Endodermal cell (in vitro differentiated cells): ENCODE results near the gene PAX5. TPM values are rescaled to one million over a fixed set of nuclear protein-coding genes. Genes with fewer than 3 reads are reported as not detected.
A peak's percentile ranks its signal among the peaks of the same experiment; 100 is the strongest.

ENCODE experiments used
- DNase-seq: peaks from one replicate; pipeline ENCODE4 v3.0.0-alpha.2; 2017
- H3K27ac ChIP-seq: 2 replicates; pipeline ENCODE4 v1.5.1; 2013; ENCODE audit warnings: mild to moderate bottlenecking, low read depth, low read length, moderate library complexity
- H3K27me3 ChIP-seq: 2 replicates; pipeline ENCODE4 v1.6.1; 2013; ENCODE audit warnings: mild to moderate bottlenecking, low read length, moderate library complexity; ENCODE audit not compliant: insufficient read depth, control insufficient read depth, poor library complexity, severe bottlenecking
- H3K36me3 ChIP-seq: 2 replicates; pipeline ENCODE4 v1.7.0; 2013; ENCODE audit warnings: mild to moderate bottlenecking, low read length, moderate library complexity; ENCODE audit not compliant: control insufficient read depth, insufficient read depth
- H3K4me1 ChIP-seq: one replicate; pipeline ENCODE4 v1.7.0; 2013; ENCODE audit warnings: low read length; ENCODE audit not compliant: control insufficient read depth, insufficient read depth
- H3K4me3 ChIP-seq: 2 replicates; pipeline ENCODE4 v1.5.1; 2013; ENCODE audit warnings: mild to moderate bottlenecking, low read length, moderate library complexity
- H3K9ac ChIP-seq: 2 replicates; pipeline ENCODE4 v1.6.1; 2013; ENCODE audit warnings: mild to moderate bottlenecking, low read length, moderate library complexity; ENCODE audit not compliant: poor library complexity, severe bottlenecking; ENCODE audit errors: extremely low read depth
- H3K9me3 ChIP-seq: 2 replicates; pipeline ENCODE4 v1.6.1; 2013; ENCODE audit warnings: mild to moderate bottlenecking, low read length, moderate library complexity; ENCODE audit not compliant: control insufficient read depth
- H3K27ac Mint-ChIP-seq: 2 replicates; pipeline ENCODE4 v1.8.0; 2020; ENCODE audit warnings: mixed read lengths
- H3K27me3 Mint-ChIP-seq: 2 replicates; pipeline ENCODE4 v1.8.0; 2021; ENCODE audit warnings: mild to moderate bottlenecking, mixed read lengths; ENCODE audit not compliant: insufficient read depth
- H3K36me3 Mint-ChIP-seq: 2 replicates; pipeline ENCODE4 v1.8.0; 2020; ENCODE audit warnings: low read depth, mixed read lengths
- H3K4me1 Mint-ChIP-seq: 2 replicates; pipeline ENCODE4 v1.8.0; 2020; ENCODE audit warnings: mixed read lengths
- H3K4me3 Mint-ChIP-seq: 2 replicates; pipeline ENCODE4 v1.8.0; 2020; ENCODE audit warnings: mild to moderate bottlenecking, moderate library complexity, mixed read lengths
- H3K9me3 Mint-ChIP-seq: 2 replicates; pipeline ENCODE4 v1.8.0; 2020; ENCODE audit warnings: mild to moderate bottlenecking, mixed read lengths
- CTCF ChIP-seq: fragments of 200-600 bp; sonication (generic); conservative IDR thresholded peaks from 2 replicates; pipeline ENCODE4 v1.5.0; 2021; ENCODE audit warnings: antibody characterized with exemption, mild to moderate bottlenecking
- WGBS, 2 experiments: methylation state at CpG; one replicate each; pipeline versions ENCODE4 v1.1.5 to v1.1.7; 2013; ENCODE audit warnings: missing lambda C conversion rate in 2 of 2, mixed read lengths in 1 of 2; ENCODE audit not compliant: insufficient coverage in 1 of 2, insufficient read length in 1 of 2; 5-methylcytosine and 5-hydroxymethylcytosine counted together
- total RNA-seq, 2 donors: library from RNA; stranded (reverse); fragmentation: NEBNext Ultra II Directional in 1 of 2; extraction: Animal tissue kit (Norgen Biotek cat#: 25700) in 1 of 2; gene quantifications; 2 replicates in 1 of 2; 3 replicates in 1 of 2; pipeline ENCODE4 v1.2.1, GENCODE V29; 2021

Gene PAX5
- total RNA-seq, 2 donors from 2014 or later: 0.15 TPM; not detected in 1

GRCh38 chr9:36963346-36963745 lies 70.7 kb downstream of the PAX5 start:
- WGBS, 2 experiments: 90 to 94% methylated on average over 7 of the region's 7 CpGs
- no peak overlapping the region for H3K27ac Mint-ChIP-seq
- H3K4me3 Mint-ChIP-seq: no peak overlapping the region
- Histone ChIP-seq H3K36me3 (no peaks in the 10 kb centered on the region), H3K27ac (no peak overlapping the region), H3K9ac (no peak overlapping the region), H3K4me1 (no peaks in the 10 kb centered on the region), H3K27me3 (no peaks in the 10 kb centered on the region), H3K9me3 (no peaks in the 10 kb centered on the region), H3K4me3 (no peak overlapping the region)
- TF ChIP-seq CTCF: no peak
- H3K9me3 Mint-ChIP-seq: no peaks in the 10 kb centered on the region
- DNase-seq: peak; percentile 36
- H3K4me1 Mint-ChIP-seq: peaks cover 4% of the 10 kb centered on the region
- peaks cover 21% of the 10 kb centered on the region for H3K27me3 Mint-ChIP-seq
- H3K36me3 Mint-ChIP-seq: no peaks in the 10 kb centered on the region

- Histone ChIP-seq H3K27ac (no peak overlapping the region), H3K4me1 (no peaks in the 10 kb centered on the region), H3K36me3 (no peaks in the 10 kb centered on the region), H3K27me3 (no peaks in the 10 kb centered on the region), H3K4me3 (no peak overlapping the region), H3K9ac (no peak overlapping the region), H3K9me3 (no peaks in the 10 kb centered on the region)
- no peak for DNase-seq
- 90 to 93% methylated on average over 7 to 11 of the region's 11 CpGs for WGBS, 2 experiments
- H3K27ac Mint-ChIP-seq: no peak overlapping the region
- H3K36me3 Mint-ChIP-seq: no peaks in the 10 kb centered on the region
- peaks cover 26% of the 10 kb centered on the region for H3K27me3 Mint-ChIP-seq
- peaks cover 4% of the 10 kb centered on the region for H3K4me1 Mint-ChIP-seq
- no peak overlapping the region for H3K4me3 Mint-ChIP-seq
- no peak for TF ChIP-seq CTCF
- no peaks in the 10 kb centered on the region for H3K9me3 Mint-ChIP-seq
Observed at GRCh38 chr9:36962691-36963090, 71.4 kb downstream of the PAX5 start.

- Mint-ChIP-seq H3K4me3 (no peak overlapping the region), H3K4me1 (peaks cover 4% of the 10 kb centered on the region), H3K27me3 (peaks cover 26% of the 10 kb centered on the region), H3K9me3 (no peaks in the 10 kb centered on the region), H3K36me3 (no peaks in the 10 kb centered on the region), H3K27ac (no peak overlapping the region)
- TF ChIP-seq CTCF: no peak
- peak; percentile 67 for DNase-seq
- Histone ChIP-seq H3K4me3 (no peak overlapping the region), H3K27ac (no peak overlapping the region), H3K9ac (no peak overlapping the region), H3K36me3 (no peaks in the 10 kb centered on the region), H3K9me3 (no peaks in the 10 kb centered on the region), H3K27me3 (no peaks in the 10 kb centered on the region), H3K4me1 (no peaks in the 10 kb centered on the region)
- 88 to 95% methylated on average over 18 to 26 of the region's 26 CpGs for WGBS, 2 experiments
Observed at GRCh38 chr9:36961561-36962325, 72.3 kb downstream of the PAX5 start.
